Nephron progenitor cell (in vitro differentiated cells): ENCODE data around the gene ALPK3.

ENCODE experiments used
- DNase-seq: peaks from one replicate; pipeline ENCODE4 v3.0.0; 2021
- H3K27ac Mint-ChIP-seq: 2 replicates; pipeline ENCODE4 v1.8.0; 2021; ENCODE audit warnings: mild to moderate bottlenecking, moderate library complexity, mixed read lengths
- H3K27me3 Mint-ChIP-seq: 2 replicates; pipeline ENCODE4 v1.8.0; 2021; ENCODE audit warnings: mild to moderate bottlenecking, low read depth, mixed read lengths; ENCODE audit not compliant: poor library complexity
- H3K36me3 Mint-ChIP-seq: 2 replicates; pipeline ENCODE4 v1.8.0; 2021; ENCODE audit warnings: low read depth, mixed read lengths
- H3K4me1 Mint-ChIP-seq: 2 replicates; pipeline ENCODE4 v1.8.0; 2021; ENCODE audit warnings: mixed read lengths
- H3K4me3 Mint-ChIP-seq: 2 replicates; pipeline ENCODE4 v1.8.0; 2021; ENCODE audit warnings: mild to moderate bottlenecking, moderate library complexity, mixed read lengths
- H3K9me3 Mint-ChIP-seq: 2 replicates; pipeline ENCODE4 v1.8.0; 2021; ENCODE audit warnings: mild to moderate bottlenecking, moderate library complexity, mixed read lengths
- CTCF ChIP-seq: fragments of 200-600 bp; sonication (generic); IDR thresholded peaks from 2 replicates; pipeline ENCODE4 v1.5.0; 2021; ENCODE audit warnings: antibody characterized with exemption

ALPK3 gene

GRCh38 chr15:84909029-84909428, 91.9 kb downstream of the ALPK3 start:
- no peaks in the 10 kb centered on the region for H3K9me3 Mint-ChIP-seq
- no peak overlapping the region for H3K4me3 Mint-ChIP-seq
- H3K36me3 Mint-ChIP-seq = no peaks in the 10 kb centered on the region
- H3K4me1 Mint-ChIP-seq = peaks cover 37% of the 10 kb centered on the region
- DNase-seq = no peak
- TF ChIP-seq CTCF = no peak
- H3K27ac Mint-ChIP-seq = peak overlapping the region; percentile 84
- peaks cover 9% of the 10 kb centered on the region for H3K27me3 Mint-ChIP-seq

- Mint-ChIP-seq H3K4me1 (peaks cover 33% of the 10 kb centered on the region), H3K27me3 (peaks cover 9% of the 10 kb centered on the region), H3K27ac (no peak overlapping the region), H3K4me3 (no peak overlapping the region), H3K36me3 (no peaks in the 10 kb centered on the region), H3K9me3 (no peaks in the 10 kb centered on the region)
- TF ChIP-seq CTCF = no peak
- no peak for DNase-seq
Observed at GRCh38 chr15:84909782-84910181, 92.6 kb downstream of the ALPK3 start.

DNA sequence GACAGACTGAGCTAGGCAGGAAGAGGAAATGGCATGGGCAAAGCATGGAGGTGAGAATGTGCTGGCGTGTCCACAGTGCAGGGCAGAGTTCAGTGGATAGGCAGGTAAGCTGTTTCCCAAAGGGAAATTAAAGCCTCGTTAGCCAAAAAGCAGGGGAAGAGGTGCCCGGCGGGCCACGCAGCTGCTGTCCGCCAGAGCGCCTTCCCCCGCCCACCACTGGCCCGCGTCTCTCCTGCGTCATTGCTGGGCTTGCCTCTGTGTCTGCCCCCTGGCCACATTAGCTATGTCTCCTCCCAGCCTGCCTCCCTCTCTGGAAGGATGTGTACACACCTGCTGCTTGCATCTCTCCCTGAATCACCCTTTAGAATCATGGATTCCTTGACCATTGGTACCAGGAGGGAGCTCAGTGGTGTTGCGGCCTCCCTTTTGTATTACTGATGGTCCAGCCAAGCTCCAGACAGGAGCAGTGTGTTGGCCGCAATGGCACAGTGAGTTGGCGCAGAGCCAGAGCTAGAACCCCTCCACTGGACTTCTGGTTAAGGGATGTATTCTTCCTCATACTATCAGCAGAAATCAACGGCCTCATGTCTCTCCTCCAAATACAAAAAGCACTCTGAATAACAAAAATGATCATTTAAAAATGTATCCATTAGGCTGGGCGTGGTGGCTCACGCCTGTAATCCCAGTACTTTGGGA, 93.9 kb downstream of the ALPK3 start:
- no peak for TF ChIP-seq CTCF
- DNase-seq = no peak
- H3K27ac Mint-ChIP-seq = no peak overlapping the region
- no peaks in the 10 kb centered on the region for H3K36me3 Mint-ChIP-seq
- H3K27me3 Mint-ChIP-seq = peaks cover 5% of the 10 kb centered on the region
- H3K9me3 Mint-ChIP-seq = no peaks in the 10 kb centered on the region
- peaks cover 43% of the 10 kb centered on the region for H3K4me1 Mint-ChIP-seq
- no peak overlapping the region for H3K4me3 Mint-ChIP-seq

DNA sequence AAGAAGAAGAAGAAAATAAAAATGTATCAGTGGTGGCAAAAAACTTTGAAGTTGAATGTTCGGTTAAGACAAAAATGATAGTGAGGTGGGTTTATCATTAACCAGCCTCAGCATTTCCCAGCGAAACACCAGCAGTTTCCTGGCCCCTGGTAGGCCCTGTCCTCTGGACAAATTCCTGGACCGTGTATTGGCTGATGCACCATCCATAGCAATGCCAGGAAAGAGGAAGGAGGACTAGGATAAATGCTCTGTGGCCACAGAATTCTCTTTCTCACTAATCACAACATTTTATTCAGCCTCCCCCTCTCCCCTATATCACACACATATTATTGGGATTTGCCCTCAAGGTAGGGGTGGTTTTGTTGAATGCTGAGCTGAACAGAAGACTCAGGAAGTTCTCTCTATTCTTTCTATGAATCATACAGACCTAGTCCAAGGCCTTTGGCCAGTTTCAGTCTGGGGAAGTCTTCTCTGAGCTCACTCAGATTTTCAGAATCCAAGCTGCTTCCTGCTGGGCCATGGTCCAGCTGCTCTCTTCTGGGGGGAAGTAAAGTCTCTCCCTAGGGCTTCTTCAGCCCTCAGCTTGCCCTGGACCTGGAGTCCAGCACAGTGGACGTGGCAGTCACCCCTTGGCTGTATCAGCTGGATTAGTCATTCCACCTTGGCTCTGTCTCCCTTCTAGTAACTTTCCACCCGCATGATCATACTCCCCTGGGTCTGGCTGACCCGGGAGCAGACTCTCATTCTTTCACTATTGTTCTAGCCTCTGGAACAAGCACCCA, 94.9 kb downstream of the ALPK3 start:
- H3K4me1 Mint-ChIP-seq = peaks cover 38% of the 10 kb centered on the region

GRCh38 chr15:84913360-84913723, 96.2 kb downstream of the ALPK3 start:
- no peaks in the 10 kb centered on the region for H3K9me3 Mint-ChIP-seq
- H3K4me3 Mint-ChIP-seq = no peak overlapping the region
- no peak for TF ChIP-seq CTCF
- peaks cover 36% of the 10 kb centered on the region for H3K4me1 Mint-ChIP-seq
- H3K36me3 Mint-ChIP-seq = no peaks in the 10 kb centered on the region
- H3K27me3 Mint-ChIP-seq = peaks cover 5% of the 10 kb centered on the region
- H3K27ac Mint-ChIP-seq = no peak overlapping the region
- DNase-seq = no peak

More for the DNA sequence above, 94.9 kb downstream of the ALPK3 start:
- no peak for TF ChIP-seq CTCF
- Mint-ChIP-seq H3K36me3 (no peaks in the 10 kb centered on the region), H3K9me3 (no peaks in the 10 kb centered on the region), H3K27ac (peak overlapping the region; percentile 95), H3K4me3 (no peak overlapping the region), H3K27me3 (peaks cover 5% of the 10 kb centered on the region)
- no peak for DNase-seq
